ENCODE results near the gene MYCBPAP. TPM values are rescaled to one million over a fixed set of nuclear protein-coding genes. Genes with fewer than 3 reads are reported as not detected.

MYCBPAP gene
- total RNA-seq, 1 donor from 2014 or later: 0.20 TPM

GRCh38 chr17:50549969-50550368 lies 41.7 kb downstream of the MYCBPAP start:
- DNase-seq (ENCODE audit: low read depth in 2 of 2): no peak

GRCh38 chr17:50550661-50551432 lies 42.6 kb downstream of the MYCBPAP start:
- peak; percentile 87 to 93 for DNase-seq (ENCODE audit: low read depth in 2 of 2)

- no peak for DNase-seq (ENCODE audit: low read depth in 2 of 2)
Measured at GRCh38 chr17:50551433-50551815, 43.2 kb downstream of the MYCBPAP start.

GRCh38 chr17:50551884-50552283 lies 43.6 kb downstream of the MYCBPAP start:
- DNase-seq (ENCODE audit: low read depth in 2 of 2): no peak

- no peak for DNase-seq (ENCODE audit: low read depth in 2 of 2)
Measured at GRCh38 chr17:50554201-50554600, 46.0 kb downstream of the MYCBPAP start.

GRCh38 chr17:50556803-50557202 lies 48.6 kb downstream of the MYCBPAP start:
- no peak for DNase-seq (ENCODE audit: low read depth in 2 of 2)

- no peak for DNase-seq (ENCODE audit: low read depth in 2 of 2)
Measured at GRCh38 chr17:50557630-50558029, 49.4 kb downstream of the MYCBPAP start.

GRCh38 chr17:50558091-50558490 lies 49.9 kb downstream of the MYCBPAP start:
- no peak for DNase-seq (ENCODE audit: low read depth in 2 of 2)

- DNase-seq (ENCODE audit: low read depth in 2 of 2): no peak
Measured at GRCh38 chr17:50558581-50558940, 50.3 kb downstream of the MYCBPAP start.

GRCh38 chr17:50558941-50559614 lies 50.8 kb downstream of the MYCBPAP start:
- no peak for DNase-seq (ENCODE audit: low read depth in 2 of 2)

GRCh38 chr17:50559674-50560184 lies 51.5 kb downstream of the MYCBPAP start:
- peak in 1 of 2 donors; percentile 29 for DNase-seq (ENCODE audit: low read depth in 2 of 2)

- peak; percentile 73 to 74 for DNase-seq (ENCODE audit: low read depth in 2 of 2)
Measured at GRCh38 chr17:50560185-50560824, 52.1 kb downstream of the MYCBPAP start, which contains the start of gene CACNA1G. CACNA1G (plus strand) TSS chr17:50560715; CDS start chr17:50561460, 745 bp downstream.

GRCh38 chr17:50560931-50561745 lies 52.9 kb downstream of the MYCBPAP start:
- DNase-seq (ENCODE audit: low read depth in 2 of 2): no peak

- DNase-seq (ENCODE audit: low read depth in 2 of 2): no peak
Measured at GRCh38 chr17:50561746-50562141, 53.5 kb downstream of the MYCBPAP start.

GRCh38 chr17:50562242-50563091 lies 54.2 kb downstream of the MYCBPAP start:
- no peak for DNase-seq (ENCODE audit: low read depth in 2 of 2)

- no peak for DNase-seq (ENCODE audit: low read depth in 2 of 2)
Measured at GRCh38 chr17:50563092-50563511, 54.9 kb downstream of the MYCBPAP start.

- peak in 1 of 2 donors; percentile 66 for DNase-seq (ENCODE audit: low read depth in 2 of 2)
Measured at GRCh38 chr17:50564916-50565315, 56.7 kb downstream of the MYCBPAP start.

- DNase-seq (ENCODE audit: low read depth in 2 of 2): peak; percentile 26 to 64
Measured at GRCh38 chr17:50565402-50566350, 57.4 kb downstream of the MYCBPAP start.

- DNase-seq (ENCODE audit: low read depth in 2 of 2): no peak
Measured at GRCh38 chr17:50566886-50567285, 58.6 kb downstream of the MYCBPAP start.
